HG03108 (cell line): Measurements from ENCODE around the gene OSTF1.

Experiments used
- ATAC-seq: cut with Tn5 transposase; IDR thresholded peaks from one replicate; pipeline ENCODE4 v1.9.1; 2021; ENCODE audit warnings: moderate library complexity; ENCODE audit not compliant: unreplicated experiment

OSTF1 gene

DNA sequence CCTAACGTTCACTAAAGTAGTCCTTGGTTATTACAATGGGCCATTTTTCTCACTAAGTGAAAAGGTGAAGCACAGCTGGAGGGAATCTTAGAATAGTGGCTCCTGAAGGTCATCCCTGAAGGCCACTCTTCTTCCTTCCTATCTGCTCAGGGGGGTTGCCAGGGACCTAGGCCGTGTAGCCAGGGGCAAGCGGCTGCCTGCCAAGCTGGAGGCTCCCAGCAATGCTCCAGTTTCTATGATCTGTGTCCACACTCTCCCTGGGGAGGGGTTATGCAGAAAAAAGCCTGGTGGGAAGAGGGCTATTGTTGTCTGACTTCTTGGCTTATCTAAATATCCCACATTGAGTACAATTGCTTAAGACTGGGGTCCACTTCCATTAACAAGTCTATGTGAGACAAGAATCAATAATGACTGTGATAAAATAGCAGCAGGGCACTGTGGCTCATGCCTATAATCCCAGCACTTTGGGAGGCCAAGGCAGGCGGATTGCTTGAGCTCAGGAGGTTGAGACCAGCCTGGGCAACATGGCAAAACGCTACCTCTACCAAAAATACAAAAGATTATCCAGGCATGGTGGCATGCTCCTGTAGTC lies 4.1 kb upstream of the OSTF1 start:
- ATAC-seq, result no peak

DNA sequence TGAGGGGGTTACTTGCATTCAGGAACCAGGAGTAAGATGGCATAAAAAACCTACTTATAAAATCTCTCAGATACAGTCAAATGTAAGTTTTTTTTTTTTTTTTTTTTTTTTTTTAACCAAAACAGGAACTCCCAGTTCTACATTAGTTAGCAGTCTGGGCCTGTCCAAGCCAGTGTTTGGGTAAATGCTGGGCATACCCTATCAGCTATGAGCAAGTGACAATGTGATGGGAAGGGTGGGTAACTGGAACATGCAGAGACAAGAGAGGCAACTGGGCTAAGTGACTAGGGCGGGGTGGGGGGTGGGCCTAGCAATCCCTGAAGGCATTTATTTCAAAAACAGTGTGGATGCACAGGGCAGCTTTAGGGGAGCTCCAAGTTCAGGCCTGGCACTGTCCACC lies 2.7 kb upstream of the OSTF1 start:
- no peak for ATAC-seq

DNA sequence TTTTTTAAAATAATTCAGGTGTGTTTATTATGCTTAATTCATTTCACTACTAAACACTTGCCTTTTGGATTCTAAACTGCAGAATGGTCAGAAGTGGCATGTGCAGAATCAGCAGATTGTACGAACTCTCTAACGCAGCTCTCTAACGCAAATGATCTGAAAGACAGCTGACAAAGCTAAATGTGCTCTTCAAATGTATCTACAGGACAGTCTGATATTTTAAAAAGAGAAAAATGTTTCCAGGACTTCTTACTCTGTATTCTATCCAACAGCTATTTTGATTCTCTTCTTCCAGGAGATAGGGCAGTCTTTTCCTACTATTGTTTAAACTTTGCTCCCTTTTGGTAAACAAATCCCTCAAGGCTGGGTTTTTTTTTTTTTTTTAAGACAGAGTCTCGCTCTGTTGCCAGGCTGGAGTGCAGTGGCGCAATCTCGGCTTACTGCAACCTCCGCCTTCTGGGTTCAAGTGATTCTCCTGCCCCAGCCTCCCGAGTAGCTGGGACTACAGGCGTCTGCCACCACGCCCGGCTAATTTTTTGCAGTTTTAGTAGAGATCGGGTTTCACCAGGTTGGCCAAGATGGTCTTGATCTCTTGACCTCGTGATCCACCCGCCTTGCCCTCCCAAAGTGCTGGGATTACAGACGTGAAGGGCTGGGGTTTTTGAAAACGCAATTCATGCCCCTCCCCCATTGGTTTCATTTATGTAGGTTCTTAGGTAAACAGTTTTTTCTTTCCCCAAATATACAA lies 1.6 kb upstream of the OSTF1 start:
- ATAC-seq, result no peak

DNA sequence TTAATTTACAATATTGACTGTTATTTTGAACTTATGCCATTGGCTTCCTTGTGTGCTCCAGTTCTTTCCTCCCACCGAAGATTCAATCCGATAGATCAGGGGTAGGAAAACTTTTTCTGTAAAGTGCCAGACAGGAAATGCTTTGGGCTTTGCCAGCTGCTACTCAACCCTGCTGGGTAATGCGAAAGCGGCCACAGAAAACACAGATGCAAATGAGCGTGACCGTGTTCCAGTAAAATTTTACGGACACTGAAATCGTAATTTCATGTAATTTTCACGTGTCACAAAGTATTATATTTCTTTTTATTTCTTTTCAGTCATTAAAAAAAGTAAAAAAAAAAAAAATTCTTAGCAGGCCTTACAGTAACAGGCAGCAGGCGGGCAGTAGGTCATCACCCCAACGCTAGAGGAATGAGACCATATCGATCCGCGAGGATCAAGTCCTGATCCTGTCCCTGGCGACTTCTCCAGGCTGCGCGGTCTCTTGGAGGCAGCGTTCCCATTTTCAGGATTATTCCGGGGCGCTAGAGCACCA lies 958 bp upstream of the OSTF1 start:
- ATAC-seq, result peak; percentile 30

DNA sequence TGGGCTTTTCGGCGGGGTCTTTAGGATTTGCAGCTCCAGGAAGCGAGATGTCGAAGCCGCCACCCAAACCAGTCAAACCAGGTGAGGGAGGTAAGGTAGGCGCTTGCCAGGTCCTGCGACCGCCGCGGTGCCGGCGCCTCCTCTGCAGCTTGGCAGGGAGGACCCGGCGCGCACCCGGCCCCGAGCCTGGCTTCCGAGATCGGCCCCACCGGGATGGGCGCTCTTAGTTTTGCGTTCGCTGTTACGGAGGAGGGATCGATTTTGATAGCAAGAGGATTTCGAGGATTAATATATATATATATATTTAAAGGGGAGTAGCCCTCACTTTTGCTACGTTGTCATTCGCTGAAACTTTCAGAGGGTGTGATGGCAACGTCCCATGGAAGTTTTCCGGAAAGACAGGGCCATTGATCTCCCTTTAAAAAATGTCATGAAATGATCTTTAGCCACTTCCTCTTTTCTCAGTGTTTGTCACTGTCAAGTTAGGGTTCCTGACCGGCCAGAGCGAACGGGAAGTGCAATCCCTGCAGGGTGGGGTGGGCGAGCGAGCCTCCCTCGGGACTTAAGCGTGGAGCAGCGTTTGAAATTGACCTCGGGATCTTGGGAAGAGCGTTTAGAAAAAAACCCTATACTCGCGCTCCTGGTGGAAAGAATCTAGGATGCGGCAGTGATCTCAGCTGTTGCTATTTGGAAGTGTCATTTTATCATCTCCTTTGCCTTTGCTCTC lies 495 bp downstream of the OSTF1 start:
- peak; percentile 33 for ATAC-seq

DNA sequence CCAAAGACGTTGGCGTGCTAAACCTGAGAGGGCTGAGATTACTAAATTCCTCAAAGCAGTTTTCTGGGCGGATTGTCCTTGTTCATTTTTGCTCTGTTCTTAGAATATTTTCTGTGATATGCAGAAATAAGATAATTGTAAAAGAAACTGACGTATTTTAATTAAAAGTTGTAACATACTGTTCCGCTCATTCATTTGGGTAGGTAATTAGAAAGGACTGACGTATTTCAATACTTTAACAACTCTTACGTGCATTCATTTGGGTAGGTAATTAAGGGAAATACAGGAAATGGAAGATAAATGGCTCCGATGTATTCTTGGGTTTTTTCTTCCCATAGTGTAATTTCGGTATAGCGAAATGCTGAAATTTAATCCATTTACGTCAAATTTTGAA lies 1.1 kb downstream of the OSTF1 start:
- ATAC-seq, result no peak

DNA sequence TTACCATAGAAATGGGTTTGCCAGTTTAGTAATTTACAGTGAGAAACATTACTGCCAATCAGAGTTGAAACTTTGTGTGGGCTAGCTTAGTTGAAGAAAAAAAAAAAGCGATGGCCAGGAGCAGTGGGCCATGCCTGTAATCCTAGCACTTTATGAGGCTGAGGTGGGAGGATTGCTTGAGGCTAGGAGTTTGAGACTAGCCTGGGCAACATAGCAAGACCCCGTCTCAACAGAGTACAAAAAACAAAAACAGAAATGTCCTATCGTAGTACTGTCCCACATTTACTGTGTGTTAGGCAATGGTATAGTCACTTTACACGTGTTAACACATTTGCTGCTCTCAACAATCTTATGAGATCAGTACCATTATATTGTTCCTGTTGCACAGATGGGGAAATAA lies 2.3 kb downstream of the OSTF1 start:
- ATAC-seq, result no peak

DNA sequence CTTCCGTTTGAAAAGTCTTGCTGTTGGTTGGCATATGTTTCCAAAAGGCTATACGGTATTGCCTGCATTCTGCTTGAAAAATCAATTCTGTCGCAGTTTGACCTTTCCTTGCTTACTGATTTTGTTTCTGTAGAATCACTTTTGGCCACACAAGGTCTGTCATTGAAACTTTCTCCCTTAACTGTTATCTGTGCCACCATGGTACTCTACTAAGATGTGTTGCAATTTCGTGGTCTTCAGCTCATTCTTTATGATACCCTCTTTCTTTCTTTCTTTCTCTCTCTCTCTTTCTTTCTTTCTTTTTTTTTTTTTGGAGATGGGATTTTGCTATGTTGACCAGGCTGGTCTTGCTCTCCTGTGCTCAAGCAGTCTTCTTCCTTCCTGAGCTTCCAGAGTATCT lies 4.5 kb downstream of the OSTF1 start:
- ATAC-seq, result no peak

DNA sequence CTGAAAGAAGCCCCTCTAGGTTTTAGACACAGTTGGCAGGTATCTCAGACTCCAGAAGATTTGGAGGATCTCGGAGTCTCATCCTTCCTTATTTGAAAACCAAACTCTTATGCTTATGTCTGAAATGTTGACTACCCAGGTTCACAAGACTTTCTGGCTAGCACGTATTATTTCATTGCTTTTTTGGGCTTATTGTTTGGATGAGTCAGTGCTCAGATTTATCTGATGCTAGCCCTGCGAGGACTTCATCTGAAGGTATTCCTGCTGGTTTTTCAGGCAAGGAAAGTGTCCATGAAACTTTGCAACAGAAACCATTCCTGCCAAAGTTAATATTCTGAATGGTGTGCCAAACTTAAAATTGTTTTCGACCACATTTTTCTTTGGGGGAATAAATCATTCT lies 8.5 kb downstream of the OSTF1 start:
- ATAC-seq, result no peak

DNA sequence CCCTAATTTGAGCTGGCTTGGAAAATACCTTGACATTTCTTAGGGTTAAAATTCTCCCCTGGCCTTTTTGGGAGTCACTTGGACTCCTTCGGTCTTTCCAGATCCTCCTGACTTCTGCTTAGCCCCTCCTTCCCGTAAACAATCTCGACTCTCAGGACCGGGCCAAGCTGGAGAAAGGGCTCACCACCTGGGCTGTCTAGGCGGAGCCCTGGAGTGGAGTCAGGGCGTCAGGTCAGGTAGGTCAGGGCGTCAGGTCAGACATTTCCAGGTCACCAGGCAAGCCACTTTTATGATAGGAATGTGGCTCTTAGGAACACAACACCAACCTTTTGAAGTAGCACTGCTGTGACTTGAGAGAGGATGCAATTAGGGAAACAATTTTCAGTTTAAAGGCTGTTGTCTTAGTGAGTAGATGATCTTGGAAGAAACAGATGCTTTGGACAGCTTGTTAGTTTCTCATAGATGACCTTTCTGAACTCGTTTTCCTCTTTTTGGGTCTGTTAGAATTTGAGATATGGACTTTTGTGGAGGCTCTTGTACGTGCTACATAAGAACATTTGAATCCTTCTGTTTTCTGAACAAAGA lies 12.8 kb downstream of the OSTF1 start:
- no peak for ATAC-seq

DNA sequence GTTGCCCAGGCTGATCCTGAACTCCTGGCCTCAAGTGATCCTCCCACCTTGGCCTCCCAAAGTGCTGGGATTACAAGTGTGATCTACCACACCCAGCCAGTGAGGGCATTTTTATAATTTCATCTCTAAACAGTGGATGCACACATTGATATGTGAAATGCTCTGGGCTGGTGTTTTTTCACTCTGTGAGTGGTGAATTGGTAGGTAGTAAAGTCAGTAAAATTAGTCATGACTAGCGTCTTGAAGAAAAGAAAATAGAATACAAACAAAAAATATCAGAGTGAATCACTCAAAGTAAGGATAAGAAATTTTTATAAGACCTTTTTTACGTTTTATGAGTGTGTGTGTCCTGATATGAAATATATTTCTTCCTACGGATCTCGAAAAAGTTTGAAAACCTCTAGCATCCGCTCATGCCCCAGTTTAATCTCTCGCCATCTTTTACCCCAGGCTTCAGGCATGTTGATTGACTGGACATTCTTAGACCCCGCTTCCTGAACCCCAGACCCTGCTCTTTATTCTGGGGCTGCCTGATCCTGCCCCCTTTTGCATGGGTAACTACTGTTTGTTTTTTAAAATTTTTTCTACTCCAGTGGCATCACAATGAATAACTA lies 14.0 kb downstream of the OSTF1 start:
- ATAC-seq, result no peak

DNA sequence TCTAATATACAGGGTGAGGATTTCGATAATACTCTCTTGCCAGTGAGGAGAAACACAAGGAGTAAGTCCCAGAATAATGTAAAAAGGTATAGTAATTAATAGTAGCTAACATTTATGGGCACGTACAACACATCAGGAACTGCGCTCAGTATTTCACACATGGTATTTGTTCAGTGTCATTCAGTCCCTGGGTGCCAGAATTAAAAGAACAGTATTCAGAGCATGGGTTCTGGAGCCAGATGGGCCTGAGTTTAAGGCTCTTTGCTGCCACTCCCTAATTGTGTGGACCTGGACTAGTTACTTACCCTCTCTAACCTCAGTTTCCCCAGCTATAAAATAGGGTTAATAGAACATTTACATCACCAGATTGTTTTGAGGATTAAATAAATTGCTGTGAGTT lies 16.3 kb downstream of the OSTF1 start:
- no peak for ATAC-seq

DNA sequence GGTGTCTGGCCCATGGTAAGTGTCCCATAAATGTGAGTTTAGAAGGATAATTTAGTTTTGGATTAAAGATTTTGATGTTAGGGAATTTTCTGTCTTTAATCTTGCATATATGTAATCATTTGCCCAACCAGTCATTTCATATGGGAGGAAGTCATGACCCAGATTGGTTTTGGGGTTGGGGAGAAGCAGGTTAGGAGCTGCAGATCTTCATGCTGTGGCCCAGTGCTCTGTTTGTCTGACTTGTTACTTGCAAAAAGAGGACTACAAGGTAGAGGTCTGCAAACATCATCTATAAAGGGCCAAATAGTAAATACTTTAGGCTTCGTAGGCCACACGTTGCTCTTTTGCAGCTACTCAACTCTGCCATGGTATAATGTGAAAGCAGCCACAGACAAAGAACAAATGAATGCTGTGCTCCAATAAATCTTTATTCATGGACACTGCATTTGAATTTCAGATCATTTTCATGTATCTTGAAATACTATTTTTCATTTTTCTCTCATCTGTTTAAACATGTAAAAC lies 16.8 kb downstream of the OSTF1 start:
- no peak for ATAC-seq

DNA sequence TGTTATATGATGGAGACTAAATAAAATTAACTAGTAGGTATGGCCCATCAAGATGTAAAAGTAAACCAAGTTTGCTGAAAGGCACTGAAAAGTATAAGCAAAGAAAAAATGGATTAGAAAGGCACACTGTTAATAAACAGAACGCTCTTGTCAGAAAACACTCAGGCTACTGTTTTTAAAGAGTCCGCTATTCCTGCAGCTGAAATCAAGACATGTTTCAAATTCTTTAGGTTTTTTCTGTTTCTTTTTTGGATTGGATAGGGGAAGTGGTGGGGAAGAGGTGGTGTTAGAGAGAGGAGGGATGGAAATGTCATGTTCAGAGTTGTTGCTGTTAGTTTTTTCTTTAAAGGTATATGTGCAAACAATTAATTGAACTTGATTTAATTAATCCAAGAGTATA lies 17.5 kb downstream of the OSTF1 start:
- no peak for ATAC-seq

DNA sequence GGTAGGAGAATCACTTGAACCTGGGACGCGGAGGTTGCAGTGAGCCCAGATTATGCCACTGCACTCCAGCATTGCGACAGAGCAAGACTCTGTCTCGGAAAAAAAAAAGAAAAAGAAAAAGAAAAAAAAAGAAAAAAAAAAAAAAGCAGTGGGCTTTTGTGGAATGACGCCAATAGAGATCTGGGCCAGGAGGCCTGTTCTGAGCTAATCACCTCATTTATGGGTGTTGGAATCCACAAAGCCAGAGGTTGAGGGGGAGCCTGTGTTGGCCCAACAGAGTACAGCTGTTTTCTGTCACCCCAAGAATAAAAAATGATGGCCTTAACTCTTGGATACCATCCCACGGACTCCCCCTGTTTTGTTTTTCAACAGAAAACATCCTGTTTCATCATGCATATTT lies 18.5 kb downstream of the OSTF1 start:
- no peak for ATAC-seq

DNA sequence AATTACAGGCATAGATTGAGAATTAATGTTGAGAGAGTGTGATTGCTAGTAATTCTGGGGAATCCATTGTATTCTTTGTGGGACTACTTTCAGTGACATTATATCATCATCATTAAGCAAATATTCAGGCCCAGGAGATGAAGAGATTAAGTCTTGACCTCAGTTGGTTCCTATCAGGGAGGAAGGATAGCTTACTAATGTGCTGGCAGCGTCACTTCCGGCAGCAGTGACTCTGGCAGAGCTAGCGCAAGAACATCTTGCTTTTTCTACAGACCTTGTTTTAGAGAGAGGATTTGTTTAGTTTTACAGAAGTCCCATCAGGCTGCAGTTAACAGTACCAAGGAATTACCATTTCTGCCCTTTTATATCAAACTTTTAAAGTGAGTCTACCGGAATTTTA lies 20.3 kb downstream of the OSTF1 start:
- ATAC-seq, result no peak

DNA sequence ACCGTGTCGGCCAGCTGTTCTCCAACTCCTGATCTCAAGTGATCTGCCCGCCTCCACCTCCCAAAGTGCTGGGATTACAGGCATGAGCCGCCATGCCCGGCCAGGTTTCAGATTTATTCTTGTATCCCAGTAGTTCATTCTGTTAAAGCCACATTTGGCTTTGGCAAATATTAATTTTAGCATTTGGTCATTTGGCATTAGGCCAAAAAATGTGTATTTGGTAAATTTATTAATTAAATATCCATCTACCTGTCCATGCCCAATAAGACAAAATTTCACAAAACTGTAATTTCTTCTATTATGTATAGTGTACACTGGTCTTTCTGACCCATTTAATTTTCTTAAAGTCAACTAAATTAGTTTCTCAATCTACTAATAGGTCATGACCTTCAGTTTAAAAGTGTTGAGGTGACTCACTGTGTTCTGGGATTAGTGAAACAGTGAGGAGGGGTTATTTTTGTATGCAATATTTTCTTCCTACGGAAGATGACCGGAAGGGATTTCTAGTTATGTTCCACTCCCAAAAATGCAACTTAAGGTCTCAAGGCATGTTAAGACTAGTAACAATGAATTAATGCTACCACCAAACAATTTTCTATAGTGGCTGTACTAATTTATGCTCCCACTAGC lies 21.0 kb downstream of the OSTF1 start:
- ATAC-seq, result no peak

DNA sequence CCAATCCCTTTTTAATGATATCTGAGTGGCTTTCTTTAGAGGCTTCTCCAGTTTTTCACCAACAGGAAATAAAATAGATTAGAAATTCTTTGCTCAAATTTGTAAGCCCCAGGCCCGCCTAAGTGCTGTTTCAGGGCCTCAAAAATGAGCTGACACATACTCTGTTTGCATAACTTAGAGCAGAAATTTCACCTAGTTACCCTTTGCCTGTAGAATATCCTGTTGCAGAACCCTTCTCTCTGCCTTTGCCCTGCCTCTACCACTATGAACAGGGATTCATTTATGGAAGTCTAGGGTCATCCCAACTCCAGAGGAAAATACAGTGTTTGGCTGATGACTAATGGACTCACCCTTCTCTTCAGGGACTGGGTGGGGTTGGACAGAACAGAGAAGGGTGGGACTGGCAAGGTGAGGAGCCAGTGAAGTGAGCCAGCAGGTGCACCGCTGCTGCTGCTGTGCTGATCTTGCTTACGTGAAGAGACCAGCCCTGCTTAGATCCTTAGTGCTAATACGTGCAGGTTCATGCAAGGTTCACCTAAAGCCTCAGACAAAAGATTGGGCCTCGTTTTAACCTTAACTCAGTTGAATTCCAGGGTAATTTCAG lies 22.8 kb downstream of the OSTF1 start:
- no peak for ATAC-seq

DNA sequence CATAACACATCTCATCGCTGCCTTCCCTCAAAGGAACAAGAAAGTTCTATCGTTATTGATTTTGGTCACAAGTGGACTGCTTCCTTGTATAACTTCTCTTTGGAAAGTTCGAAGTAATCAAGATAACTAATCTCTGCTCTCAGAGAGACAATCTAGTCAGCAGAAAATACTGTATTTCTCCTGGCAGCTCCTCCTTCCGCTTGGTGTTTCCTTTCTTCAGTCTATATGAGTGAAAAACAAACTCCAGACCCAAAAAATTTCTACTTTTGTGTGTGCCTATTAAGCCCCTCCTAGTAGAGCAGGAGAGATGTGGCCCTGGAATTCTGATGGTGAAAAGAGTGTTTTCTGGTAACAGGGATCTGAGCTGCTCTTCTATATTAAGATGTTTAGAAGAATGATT lies 24.5 kb downstream of the OSTF1 start:
- no peak for ATAC-seq

DNA sequence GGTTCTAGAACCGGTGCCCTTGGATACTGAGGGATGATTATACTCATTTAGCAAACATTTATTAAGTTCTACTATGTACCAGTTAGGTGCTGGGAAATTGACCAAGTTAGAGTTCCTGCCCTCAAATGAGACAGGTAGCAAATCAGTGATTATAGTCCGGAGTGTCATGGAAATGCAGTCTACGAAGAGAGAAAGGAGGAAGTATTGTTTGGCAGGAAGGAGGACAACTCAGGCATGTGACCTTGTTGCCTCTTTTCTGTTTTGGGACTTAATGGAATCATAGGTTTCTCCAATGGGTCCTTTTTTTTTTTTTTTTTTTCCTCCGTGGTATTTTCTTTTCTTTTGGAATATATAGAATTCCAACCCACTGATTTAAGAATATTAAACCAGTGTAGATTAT lies 28.0 kb downstream of the OSTF1 start:
- no peak for ATAC-seq
